RCC 7860 (cell line): ENCODE measurements around the gene PHF20.
"Not testable (repeated sequence)": the region's sequence is repeated elsewhere in the genome, so short reads cannot be mapped to it uniquely, and the experiment has no call there.

Source experiments
- DNase-seq: peaks from one replicate; pipeline ENCODE4 v3.0.0-alpha.2; 2015; ENCODE audit warnings: low spot score
- FAIRE-seq: peaks from 2 replicates; lab custom pipeline; 2012; peaks lifted over from hg19 to GRCh38; lab: Jason Lieb, UNC

PHF20 gene

GRCh38 chr20:35837577-35838195 is 65.9 kb downstream of the PHF20 start:
- FAIRE-seq: no peak
- no peak for DNase-seq

- no peak for DNase-seq
- FAIRE-seq: no peak
Observed at GRCh38 chr20:35838205-35838604, 66.4 kb downstream of the PHF20 start.

GRCh38 chr20:35839904-35840303 is 68.1 kb downstream of the PHF20 start:
- DNase-seq (no peak), FAIRE-seq (no peak)

- FAIRE-seq: no peak
- DNase-seq: no peak
Observed at GRCh38 chr20:35840421-35840820, 68.6 kb downstream of the PHF20 start.

GRCh38 chr20:35842361-35842760 is 70.5 kb downstream of the PHF20 start:
- no peak for FAIRE-seq
- no peak for DNase-seq

DNA sequence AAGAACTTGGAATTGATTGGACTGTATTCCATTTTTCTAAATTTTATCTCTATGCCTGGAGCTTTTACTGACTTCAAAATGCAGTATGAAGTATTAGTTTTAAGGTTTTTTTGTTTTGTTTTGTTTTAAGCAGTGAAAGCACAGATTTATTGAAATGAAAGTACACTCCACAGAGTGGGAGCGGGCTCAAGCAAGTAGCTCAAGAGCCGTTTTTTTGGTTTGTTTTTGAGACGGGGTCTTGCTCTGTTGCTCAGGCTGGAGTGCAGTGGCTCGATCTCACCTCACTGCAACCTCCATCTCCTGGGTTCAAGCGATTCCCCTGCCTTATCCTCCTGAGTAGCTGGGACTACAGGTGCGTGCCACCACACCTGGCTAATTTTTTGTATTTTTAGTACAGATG is 72.1 kb downstream of the PHF20 start:
- FAIRE-seq, DNase-seq: not testable (repeated sequence)

DNA sequence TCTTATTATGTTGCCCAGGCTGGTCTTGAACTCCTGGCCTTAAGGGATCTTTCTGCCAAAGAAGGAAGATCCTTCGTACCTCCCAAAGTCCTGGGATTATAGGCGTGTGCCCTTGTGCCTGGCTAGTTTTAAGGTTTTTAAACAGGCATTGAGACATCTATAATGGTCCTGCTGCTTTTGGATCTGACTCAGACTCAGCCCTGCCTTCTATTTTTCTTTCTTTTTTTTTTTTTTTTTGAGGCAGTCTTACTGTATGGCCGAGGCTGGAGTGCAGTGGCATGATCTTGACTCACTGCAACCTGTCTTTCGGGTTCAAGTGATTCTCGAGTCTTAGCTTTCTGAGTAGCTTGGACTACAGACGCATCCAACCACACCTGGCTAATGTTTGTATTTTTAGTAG is 73.7 kb downstream of the PHF20 start:
- FAIRE-seq: no peak
- DNase-seq: no peak

GRCh38 chr20:35849706-35850105 is 77.9 kb downstream of the PHF20 start:
- DNase-seq: no peak
- no peak for FAIRE-seq

GRCh38 chr20:35851659-35852058 is 79.8 kb downstream of the PHF20 start:
- not testable (repeated sequence) for DNase-seq, FAIRE-seq

GRCh38 chr20:35854713-35855348 is 83.0 kb downstream of the PHF20 start:
- FAIRE-seq: no peak
- DNase-seq: no peak

DNA sequence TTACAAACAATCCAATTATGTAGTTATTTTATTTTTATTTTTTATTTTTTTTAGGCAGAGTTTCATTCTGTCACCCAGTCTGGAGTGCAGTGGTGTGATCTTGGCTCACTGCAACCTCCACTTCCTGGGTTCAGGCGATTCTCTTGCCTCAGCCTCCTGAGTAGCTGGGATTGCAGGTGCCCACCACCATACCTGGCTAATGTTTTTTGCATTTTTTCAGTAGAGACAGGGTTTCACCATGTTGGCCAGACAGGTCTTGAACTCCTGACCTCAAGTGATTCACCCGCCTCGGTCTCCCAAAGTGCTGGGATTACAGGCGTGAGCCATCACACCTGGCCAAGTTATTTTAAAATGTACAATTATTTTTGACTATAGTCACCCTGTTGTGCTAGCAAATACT is 83.8 kb downstream of the PHF20 start:
- FAIRE-seq, DNase-seq: not testable (repeated sequence)

DNA sequence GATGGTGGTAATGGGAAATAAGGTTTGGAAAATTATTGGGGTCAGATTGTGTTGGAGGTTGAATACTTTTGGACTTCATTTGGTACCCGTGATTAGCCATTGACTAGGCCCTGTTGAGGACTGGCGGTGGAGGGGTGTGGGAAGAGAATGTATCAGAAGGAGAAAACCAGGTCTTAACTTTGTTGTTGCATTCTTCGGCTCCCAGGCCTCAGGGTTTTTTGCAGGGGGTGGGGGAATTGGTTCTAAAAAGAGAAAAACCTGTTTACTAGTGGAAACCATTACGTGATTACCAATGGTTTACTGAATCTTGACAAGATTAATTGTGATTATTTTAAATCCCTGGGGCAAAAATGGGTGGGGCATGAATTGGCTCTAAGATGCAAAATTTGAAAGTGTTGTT is 85.1 kb downstream of the PHF20 start:
- DNase-seq: no peak
- FAIRE-seq: no peak

DNA sequence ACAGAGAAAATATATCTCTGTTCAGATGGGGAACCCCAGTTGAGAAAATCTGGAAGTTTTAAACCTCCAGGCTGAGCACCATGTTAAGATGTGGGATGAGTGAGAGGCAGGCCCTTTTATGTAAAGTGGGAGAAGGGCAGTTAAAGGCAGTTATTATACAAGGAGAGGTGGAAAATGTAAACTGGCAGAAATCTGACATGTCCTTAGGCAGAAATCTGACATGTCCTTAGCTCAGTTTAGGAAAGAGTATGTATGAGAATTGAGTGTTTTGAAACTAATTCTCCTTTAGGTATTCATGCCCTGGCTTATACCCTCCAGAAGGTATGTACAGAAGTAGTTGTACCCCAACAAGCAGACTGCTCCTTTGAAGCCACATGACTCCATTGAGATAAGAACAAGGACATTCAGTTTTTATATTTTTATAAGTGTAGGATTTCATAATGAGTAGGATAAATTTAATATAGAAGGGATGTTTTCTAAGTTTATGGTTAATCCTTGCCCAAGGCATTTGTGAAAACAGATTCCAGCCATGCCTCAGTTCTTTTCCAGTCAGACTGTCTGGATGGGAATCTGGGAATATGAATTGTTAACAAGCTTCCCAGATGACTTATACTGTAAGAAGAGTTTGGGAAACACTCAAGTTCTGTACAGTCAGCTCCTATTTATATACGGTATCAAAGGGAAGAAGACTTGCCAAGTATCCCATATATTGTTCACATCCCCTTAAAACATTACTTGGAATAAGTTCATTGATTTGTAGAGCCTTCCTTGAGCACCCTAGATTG is 94.8 kb downstream of the PHF20 start:
- FAIRE-seq: no peak

DNA sequence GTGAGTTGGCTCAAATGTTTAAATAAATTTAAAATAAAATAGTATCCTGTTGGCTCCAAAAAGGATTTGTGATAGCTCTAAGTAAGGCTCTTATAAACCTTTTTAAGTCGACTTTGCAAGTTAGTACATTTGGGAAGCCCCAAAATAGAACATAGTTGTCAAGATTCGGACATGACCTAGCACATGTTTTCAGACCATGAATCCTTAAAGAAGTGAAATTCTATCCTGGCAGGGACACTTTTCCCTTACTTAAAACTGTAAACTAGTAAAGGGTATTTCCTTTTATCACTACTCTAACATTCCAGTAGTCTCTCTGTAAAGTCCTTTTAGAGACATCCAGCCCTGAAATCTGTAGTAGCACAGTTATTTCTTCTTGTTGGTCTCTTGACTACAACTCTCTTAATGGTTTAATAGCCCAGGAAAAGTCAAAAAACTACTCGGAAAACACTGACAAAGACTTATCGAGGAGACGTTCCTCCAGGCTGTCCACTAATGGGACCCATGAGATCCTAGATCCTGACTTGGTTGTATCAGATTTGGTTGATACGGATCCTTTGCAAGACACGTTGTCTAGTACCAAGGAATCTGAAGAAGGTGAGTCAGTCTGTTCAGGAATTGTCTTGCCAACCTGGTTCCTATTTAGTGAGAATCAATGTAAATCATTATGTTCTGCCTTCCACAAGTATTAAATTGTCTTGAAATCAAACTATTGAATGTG is 98.9 kb downstream of the PHF20 start:
- DNase-seq (no peak), FAIRE-seq (no peak)

More for the DNA sequence above, 94.8 kb downstream of the PHF20 start:
- no peak for DNase-seq

DNA sequence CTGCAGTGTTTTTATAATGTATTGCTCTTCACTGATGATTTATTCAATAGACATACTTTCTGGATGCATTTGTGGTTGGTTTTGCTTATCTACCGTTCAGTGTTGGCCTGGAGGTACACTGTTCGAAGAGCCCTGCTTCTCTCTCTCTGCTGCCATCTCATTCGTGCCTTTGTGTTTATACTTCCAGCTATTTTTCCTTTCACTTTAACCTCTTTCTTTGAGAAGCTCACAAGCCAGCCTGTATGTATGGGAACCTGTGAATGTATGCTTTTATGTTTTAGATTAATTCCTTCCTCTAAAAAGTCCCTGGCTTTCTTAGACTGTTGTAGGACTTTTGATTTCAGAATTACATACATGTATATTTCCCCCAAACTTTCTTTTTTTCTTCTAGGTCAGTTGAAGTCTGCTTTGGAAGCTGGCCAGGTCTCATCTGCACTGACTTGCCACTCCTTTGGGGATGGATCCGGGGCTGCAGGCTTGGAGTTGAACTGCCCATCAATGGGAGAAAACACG is 99.5 kb downstream of the PHF20 start:
- no peak for FAIRE-seq
- DNase-seq: no peak

DNA sequence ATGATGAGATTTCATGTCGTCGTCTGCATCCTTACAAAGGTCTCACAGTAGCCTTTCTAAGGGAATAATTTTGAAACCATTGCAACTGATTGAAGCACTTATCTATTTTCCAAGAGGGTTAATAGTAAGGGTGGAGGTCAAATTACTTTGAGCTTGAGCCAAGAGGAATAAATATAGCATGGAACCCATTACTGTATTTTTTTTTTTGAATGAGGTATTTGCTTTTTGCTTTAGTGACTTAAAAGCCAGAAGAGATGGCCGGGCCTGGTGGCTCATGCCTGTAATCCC is 104.2 kb downstream of the PHF20 start:
- DNase-seq (no peak), FAIRE-seq (no peak)

DNA sequence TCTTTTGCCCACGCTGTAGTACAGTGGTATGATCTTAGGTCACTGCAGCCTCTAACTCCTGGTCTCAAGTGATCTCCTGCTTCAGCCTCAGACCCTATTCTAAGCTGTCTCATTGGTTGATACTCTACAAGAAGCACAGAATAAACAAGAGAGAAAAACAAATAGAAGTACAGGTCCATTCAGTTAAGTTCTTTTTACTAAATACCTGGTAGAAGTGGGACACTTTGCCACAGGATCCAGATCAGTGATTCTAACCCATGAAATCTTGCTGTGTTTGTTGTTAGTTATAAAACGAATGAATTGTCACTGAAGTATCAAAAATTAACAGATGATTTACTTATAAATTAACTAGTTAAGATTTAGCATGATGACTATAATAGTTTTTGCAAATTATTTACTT is 105.8 kb downstream of the PHF20 start:
- no peak for FAIRE-seq
- DNase-seq: no peak

- no peak for FAIRE-seq
Observed at GRCh38 chr20:35878113-35878625, 106.4 kb downstream of the PHF20 start.

DNA sequence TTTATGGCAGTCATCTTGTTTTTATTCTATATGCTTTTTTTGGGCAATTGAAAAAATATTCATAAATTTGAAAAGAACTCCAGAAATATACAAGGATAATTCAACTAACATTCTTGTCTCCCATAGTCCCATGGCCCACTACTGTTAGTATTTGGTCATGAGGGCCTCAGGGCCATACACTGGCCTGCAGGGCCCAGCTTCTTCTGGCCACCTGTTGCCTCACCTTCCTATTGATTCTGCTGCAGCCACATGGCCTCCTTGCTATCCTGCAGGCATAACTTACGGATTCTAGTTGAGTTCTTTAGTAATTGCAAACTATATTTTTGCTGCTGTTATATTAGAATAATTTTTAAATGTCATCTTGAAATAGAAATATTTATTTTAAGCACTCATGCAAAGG is 109.9 kb downstream of the PHF20 start:
- FAIRE-seq (no peak), DNase-seq (no peak)

More at GRCh38 chr20:35878113-35878625, 106.4 kb downstream of the PHF20 start:
- DNase-seq: no peak

- peak; percentile 43 for DNase-seq
- FAIRE-seq: not testable (repeated sequence)
Observed at GRCh38 chr20:35882427-35883161, 110.8 kb downstream of the PHF20 start.
